GM18870 (cell line): ENCODE measurements around the gene SLC25A12.
"Not testable (repeated sequence)": the region's sequence is repeated elsewhere in the genome, so short reads cannot be mapped to it uniquely, and the experiment has no call there.

Experiments
- ATAC-seq: cut with Tn5 transposase; IDR thresholded peaks from one replicate; pipeline ENCODE4 v1.9.1; 2021; ENCODE audit warnings: moderate library complexity; ENCODE audit not compliant: unreplicated experiment

SLC25A12 gene

GRCh38 chr2:171792886-171793580 lies 101.0 kb downstream of the SLC25A12 start:
- ATAC-seq, result no peak

GRCh38 chr2:171792157-171792556 lies 101.9 kb downstream of the SLC25A12 start:
- ATAC-seq, result no peak

GRCh38 chr2:171791361-171791760 lies 102.7 kb downstream of the SLC25A12 start:
- ATAC-seq, result no peak

GRCh38 chr2:171789956-171790355 lies 104.1 kb downstream of the SLC25A12 start:
- ATAC-seq, result no peak

DNA sequence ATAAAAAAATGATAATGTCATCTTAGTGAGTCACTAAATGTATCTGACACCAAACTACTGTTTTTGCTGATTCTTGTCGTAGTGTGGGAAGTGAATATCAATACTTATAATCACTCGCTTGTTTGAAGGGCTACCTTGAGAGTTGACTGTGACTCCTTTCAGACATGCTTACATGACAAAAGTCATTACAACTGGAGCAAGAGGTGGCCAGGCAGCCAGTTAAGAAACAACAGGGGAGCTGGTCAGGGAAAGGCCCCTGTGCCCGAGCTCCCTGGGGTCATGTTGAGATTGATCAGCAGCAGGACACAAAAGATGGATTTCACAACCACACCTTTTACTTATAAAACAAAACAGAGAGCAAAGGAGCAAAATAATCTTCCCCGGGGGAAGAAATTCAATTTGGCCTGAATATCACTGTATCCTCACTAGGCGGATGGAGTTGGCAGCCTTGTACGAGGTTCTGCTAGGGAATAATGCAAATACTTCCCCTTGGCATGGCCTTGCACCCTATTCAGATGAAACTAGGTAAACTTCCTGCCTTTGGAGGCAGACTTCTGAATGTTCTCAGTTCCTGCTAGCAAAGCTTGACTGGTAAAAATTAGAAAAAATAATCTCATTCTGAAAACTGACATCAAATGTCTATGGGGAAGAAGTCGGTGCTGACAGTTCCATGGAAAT lies 105.6 kb downstream of the SLC25A12 start:
- ATAC-seq, result no peak

GRCh38 chr2:171787333-171788072 lies 106.5 kb downstream of the SLC25A12 start:
- ATAC-seq, result no peak

DNA sequence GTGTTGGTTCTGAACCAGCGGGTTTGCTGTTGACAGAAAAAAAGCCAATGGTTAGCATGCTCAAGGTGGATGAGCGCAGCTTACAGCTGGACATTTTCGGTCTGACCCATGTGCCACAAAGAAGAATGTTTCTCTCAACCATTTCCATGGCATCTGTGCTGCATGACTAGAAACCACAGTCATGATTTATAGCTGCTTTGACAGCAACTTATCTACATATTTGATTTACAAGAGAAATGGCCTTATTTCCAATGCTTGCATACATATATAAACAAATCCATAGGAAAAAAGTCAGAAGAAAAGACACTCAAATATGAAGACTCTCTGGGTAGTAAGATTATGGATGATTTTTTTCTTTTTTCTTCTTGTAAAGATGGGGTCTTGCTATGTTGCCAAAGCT lies 108.6 kb downstream of the SLC25A12 start:
- no peak for ATAC-seq

GRCh38 chr2:171778515-171778914 lies 115.5 kb downstream of the SLC25A12 start:
- ATAC-seq, result no peak

DNA sequence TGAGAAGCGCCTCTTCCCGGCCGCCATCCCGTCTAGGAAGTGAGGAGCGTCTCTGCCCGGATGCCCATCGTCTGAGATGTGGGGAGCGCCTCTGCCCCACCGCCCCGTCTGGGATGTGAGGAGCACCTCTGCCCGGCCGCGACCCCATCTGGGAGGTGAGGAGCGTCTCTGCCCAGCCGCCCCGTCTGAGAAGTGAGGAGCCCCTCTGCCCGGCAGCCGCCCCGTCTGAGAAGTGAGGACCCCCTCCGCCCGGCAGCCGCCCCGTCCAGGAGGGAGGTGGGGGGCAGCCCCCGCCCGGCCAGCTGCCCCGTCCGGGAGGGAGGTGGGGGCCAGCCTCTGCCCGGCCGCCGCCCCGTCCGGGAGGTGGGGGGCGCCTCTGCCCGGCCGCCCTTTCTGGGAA lies 119.5 kb downstream of the SLC25A12 start:
- not testable (repeated sequence) for ATAC-seq

DNA sequence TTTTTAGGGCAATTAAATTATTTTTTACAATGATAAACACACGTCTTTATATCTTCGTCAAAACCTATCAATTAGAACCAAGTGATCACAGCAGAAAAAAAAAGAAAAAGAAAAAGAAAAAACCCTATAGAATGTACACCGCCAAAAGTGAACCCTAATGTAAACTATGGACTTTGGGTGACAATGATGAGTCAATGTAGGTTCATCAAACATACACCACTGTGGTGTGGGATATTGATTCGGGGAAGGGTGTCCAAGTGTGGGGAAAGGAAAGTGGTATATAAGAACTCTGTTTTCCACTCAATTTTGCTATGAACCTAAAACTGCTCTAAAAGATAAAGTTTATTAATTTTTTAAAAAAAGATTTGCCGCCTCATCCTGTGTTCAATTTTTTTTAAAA lies 121.7 kb downstream of the SLC25A12 start:
- no peak for ATAC-seq

- no peak for ATAC-seq
Observed at GRCh38 chr2:171771463-171771862, 122.6 kb downstream of the SLC25A12 start.

DNA sequence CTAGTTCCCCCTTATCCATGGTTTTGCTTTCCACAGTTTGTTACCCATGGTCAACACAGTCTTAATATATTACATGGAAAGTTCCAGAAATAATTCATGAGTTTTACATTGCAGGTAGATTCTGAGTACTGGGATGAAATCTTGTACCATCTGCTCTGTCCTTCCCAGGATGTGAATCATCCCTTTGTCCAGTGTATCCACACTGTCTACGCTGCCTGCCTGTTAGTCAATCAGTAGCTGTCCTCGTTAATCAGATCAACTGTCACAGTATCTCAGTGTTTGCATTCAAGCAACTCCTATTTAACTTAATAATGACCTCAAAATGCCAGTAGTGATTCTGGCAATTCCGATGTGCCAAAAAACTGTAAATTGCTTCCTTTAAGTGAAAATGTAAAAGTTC lies 130.4 kb downstream of the SLC25A12 start:
- ATAC-seq, result no peak

GRCh38 chr2:171762879-171763573 lies 131.0 kb downstream of the SLC25A12 start:
- ATAC-seq, result no peak

DNA sequence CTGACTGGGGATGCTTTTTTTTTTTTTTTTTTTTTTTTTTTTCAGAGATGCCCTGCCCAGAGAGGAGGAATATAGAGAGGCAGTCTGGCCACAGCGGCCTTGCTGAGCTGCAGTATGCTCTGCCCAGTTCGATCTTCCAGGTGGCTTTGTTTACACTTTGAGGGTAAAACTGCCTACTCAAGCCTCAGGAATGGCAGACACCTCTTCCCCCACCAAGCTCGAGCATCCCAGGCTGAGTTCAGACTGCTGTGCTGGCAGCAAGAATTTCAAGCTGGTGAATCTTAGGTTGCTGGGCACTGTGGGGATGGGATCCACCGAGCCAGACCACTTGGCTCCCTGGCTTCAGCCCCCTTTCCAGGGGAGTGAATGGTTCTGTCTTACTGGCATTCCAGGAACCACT lies 132.9 kb downstream of the SLC25A12 start:
- ATAC-seq, result not testable (repeated sequence)

DNA sequence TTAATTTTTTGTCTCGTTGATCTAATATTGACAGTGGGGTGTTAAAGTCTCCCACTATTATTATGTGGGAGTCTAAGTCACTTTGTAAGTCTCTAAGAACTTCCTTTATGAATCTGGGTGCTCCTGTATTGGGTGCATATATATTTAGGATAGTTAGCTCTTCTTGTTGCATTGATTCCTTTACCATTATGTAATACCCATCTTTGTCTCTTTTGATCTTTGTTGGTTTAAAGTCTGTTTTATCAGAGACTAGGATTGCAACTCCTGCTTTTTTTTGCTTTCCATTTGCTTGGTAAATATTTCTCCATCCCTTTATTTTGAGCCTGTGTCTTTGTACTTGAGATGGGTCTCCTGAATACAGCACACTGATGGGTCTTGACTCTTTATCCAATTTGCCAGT lies 135.3 kb downstream of the SLC25A12 start:
- ATAC-seq, result not testable (repeated sequence)

DNA sequence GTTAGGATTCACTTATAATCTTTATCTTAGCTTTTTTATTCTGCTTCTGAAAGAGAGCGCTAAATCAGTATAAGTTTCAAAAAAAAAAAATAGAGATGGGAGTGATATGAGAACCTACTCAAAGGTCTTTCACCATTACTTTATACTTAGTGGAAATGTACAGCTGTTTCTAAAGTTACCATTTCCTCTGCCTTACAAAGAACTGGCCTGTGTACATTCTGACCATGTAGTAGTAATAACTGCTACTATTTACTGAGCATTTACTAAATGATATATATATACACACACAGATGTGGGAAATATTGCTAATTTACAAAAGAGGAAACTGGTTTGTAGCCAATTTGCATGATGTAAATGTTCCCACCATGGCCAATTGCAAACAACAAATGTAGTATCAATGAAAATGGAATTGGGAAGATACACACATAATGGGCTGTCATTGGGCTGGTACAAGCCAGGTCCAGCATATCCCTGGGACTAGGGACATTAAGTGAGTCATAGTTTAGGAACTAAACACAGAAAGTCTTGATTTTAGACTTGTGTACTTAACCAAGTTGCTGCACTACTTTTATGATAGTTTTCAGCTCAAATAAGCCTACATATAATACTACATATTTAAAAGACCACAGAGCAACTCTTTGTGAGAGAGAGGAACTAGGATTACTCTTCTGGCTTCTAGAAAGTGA lies 139.6 kb downstream of the SLC25A12 start:
- ATAC-seq, result no peak

DNA sequence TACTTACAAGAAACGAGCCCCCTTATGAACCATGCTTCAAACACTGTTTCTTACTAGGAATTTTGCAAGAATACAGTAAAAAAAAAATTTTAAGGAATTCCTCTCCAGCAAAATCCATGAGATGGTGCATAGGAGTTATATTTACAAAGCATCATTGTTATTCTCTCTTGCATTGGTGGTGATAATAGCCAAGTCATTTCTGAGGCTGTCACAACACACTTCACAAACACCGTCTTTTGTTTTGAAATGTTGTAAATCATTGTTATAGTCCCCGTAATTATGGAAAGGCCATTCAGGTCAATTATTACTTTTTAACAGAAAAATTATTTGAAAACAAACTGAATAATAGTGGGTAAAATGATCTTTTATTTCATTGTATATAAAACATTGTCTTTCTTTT lies 146.7 kb downstream of the SLC25A12 start:
- no peak for ATAC-seq

- ATAC-seq, result no peak
Observed at GRCh38 chr2:171745806-171746205, 148.2 kb downstream of the SLC25A12 start.

DNA sequence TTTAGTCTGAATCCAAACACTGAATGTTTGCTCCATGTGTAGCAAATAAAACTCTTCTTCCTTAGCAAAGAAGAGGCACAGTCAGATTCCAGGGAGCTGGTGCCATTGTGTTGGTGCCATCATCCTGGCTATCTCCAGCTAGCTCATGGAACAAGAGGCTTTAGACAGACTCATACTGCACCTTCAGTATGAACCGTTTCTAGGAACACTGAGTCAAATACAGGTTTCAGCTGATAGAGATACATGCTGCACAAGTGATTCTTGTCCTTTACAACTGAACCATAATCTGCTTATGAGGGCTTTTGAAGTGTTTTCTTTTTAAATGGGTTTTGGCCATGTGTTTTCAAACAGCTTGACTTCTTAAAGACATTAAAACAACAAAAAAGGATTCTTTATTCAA lies 148.9 kb downstream of the SLC25A12 start:
- no peak for ATAC-seq

DNA sequence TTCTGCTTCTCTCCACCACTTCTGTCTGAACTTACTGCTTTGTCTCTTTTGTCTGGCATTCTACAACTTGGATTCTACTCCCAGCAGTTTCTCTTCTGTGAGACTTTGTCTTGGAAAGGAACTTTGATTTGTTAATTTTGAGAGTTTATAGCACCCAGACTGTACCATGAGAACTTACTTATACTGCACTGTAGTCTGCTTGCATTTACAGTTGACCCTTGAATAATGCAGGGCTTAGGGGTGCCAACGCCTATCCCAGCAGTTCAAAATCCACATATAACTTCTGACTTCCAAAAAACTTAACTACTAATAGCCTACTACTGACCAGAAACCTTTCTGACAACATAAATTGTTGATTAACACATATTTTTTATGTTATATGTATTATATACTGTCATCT lies 151.3 kb downstream of the SLC25A12 start:
- no peak for ATAC-seq

- ATAC-seq, result no peak
Observed at GRCh38 chr2:171741189-171741588, 152.9 kb downstream of the SLC25A12 start.
